HG03064 (cell line): ENCODE data around the gene KIRREL3.

Experiments used
- ATAC-seq: cut with Tn5 transposase; IDR thresholded peaks from one replicate; pipeline ENCODE4 v1.9.1; 2021; ENCODE audit warnings: low read depth; ENCODE audit not compliant: unreplicated experiment

KIRREL3 gene

DNA sequence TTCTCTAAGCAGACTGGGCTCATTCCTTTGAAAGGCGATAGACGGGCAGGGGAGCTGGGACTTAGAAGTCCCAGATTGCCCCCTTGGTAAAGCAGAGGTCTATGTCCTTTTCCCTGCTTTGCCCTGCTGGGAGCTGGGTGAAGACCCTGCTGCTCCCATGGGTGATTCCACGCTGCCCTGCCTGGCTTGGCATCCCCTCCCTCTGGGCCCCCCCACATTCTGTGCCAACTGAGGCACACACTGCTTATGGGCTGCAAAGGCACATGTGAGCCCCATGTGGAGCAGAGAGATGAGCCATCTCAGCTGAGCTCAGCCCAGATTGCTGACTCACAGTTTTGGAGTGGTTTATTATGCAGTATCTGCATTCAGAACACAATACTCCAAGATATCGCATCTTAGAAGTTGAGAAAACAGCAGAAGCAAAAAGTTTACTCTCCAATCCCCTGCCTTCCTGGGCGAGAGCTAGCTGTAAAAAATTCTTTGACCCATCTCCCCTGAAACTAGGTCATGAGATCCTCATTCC, 517.9 kb downstream of the KIRREL3 start:
- ATAC-seq: no peak

DNA sequence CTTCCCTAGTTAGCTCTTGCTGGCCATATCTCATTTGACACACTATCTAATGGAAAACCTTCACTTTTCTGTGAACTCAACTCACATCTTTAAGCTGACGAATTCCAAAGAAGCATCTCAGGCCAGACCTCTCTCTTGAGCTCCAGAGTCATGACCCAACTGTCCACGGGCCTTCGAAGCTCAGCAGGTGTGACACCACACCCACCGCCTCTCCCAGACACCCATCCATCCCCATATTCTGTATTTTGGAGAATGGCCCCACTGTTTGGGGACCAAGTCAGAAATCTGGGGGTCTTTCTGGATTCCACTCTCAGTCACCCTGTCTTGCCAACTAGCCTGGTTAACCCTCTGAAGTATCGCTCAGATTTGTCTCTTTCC, 519.3 kb downstream of the KIRREL3 start:
- ATAC-seq: no peak

DNA sequence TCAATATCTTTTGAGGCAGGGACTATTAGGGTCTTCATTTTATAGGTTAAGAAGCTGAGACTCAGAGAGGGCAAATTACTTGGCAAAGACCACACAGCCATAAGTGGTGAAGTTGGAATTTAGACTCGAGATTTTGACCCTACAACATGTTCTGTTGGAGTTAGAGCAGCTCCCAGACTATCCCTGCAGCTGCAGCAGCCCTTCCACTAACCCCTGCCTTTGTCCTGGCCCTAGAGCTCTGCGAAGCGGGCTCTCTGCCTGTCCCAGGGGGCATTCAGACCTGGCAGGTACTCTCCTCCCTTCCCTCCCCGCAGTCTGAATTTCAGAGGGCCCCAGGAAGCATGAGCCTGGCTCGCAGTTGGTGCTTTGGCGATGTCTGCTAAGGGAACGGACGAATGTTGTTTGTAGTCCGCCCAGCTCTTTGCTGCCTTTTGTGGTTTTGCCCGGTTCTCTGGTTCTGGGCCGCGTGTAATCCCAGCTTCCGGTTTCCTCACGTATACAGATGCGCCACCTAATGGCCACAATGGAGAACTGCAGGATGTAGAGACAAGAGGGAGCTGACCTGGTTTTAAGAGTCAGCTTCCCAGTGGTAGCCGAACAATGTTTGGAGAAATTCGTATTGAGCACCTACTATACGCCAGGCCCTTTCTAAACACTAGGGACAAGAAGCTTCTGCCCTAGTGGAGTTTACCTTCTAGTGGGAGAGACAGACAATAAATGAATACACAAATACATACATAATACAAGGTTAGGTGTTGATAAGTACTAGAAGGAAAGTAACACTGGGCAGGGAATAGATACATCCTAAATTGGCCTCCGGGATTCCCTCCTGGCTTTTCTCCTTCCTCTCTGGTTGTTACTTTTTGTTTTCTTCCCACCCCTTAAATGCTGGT, 519.9 kb downstream of the KIRREL3 start:
- ATAC-seq: peak; percentile 76

DNA sequence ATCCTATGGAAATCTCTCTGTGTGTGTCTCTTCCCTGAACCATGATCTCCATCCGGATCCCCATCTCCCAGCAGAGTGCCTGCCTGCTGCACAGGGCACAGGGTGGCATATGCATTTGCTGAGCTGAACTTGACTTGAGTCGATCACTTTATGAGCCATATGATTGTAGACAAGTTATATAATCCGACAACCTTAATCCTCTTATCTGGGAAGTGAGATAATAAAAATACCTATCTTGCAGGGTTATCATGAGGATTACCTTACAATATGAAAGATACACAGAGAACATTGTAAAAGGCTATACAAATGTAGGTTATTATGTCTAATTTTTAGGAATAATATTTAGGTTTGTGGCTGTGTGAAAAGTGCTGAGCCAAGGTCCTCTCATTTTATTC, 520.6 kb downstream of the KIRREL3 start:
- ATAC-seq: no peak

DNA sequence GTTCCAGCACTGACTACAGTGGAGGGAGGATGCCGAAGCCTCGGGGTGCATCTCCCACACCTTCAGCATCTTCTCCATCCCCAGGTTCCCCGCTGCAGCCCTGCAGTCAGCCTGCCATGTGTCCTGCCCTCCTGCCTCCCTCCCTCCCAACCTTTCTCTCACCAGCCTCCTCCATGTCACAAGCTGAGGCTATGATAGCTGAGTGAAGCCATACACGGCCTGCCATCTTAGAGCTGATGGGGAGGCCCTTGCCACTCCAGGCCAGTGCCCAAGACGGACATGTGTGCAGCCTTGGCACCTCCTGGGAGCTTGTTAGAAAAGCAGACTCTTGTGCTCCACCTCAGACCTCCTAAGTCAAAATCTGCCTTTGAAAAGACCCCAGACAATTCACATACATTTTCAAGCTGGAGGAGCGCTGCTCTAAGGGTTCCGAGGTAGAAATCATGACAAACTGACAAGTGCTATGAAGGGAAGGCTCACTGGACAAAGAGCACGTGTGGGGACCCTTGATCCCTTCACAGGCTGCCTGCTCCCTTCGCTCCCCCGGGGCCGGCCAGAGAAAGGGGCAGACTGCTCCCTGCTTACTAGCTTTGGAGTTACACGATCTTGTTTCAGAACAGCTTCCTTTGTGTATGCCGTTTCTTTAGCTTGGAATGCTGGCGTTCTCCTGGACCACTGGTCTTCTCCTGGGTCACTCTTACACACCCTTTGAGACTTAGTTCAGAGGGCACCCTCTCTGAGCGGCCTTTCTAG, 521.2 kb downstream of the KIRREL3 start:
- ATAC-seq: no peak

DNA sequence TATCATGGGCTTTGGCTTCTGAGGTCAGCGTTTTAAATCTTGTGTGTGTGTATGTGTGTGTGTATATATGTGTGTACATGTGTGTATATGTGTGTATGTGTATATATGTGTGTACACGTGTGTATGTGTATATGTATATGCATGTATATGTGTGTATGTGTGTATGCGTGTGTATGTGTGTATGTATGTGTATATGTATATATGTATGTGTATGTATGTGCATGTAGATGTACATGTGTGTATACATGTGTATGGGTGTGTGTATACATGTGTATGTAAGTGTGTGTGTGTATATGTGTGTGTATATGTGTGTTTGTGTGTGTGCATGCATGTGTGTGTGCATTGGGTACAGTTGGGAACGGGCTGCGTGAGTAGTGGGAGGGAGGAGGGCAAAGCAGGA, 522.1 kb downstream of the KIRREL3 start:
- ATAC-seq: no peak

DNA sequence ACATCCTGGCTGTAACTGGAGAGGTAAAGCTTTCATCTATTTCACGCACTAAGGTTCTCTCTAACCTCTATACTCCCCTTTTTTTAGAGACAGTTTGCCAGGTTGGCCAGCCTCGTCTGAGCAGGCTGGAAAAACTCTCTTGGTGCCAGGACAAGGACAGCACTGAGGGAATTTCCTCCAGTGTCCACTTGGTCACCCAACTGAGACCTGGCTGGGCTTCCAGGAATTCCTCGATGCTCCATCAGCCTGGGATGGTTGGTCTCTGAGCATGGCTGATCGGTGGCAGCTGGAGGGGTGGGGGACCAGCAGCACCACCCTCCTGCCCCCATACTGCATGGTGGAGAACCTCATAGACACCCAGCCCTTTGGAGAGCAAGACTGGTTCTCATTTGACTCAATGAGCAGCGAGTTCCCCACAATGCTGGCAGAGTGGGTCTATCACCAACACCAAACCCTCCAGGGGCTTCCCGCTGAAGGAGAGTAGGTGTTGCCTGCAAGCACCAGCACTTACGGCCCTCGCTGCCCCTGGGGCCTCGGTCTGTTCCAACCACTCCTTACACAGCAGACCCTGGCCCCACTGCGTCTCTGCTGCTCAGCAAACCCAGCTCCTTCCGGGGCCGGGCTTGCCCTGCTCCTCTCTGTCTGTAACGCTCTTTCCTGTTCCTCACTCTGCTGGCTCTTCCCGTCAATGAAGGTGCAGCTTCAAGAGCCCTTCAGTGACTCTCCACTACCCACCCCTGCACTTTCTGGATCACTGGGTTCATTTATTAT, 522.9 kb downstream of the KIRREL3 start:
- ATAC-seq: no peak

DNA sequence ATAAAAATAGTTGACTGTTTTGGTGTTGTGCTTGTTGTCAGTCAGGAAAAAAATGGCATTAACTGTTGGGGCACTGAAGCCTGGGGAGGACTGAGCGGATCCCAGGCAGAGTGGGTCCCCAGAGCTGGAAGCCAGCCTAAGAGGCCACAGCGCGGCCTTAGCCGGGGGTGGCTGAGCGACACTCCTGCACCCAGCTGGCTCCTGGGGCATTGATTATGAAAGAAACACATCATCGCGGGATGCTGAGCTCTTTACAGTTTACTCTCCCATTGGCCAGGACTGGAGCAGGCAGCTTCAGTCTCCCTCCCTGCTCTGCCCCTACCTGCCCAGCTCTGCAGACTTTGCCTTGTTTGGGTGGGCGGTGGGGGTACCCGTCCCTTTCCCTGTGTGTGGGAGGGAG, 523.6 kb downstream of the KIRREL3 start:
- no peak for ATAC-seq

DNA sequence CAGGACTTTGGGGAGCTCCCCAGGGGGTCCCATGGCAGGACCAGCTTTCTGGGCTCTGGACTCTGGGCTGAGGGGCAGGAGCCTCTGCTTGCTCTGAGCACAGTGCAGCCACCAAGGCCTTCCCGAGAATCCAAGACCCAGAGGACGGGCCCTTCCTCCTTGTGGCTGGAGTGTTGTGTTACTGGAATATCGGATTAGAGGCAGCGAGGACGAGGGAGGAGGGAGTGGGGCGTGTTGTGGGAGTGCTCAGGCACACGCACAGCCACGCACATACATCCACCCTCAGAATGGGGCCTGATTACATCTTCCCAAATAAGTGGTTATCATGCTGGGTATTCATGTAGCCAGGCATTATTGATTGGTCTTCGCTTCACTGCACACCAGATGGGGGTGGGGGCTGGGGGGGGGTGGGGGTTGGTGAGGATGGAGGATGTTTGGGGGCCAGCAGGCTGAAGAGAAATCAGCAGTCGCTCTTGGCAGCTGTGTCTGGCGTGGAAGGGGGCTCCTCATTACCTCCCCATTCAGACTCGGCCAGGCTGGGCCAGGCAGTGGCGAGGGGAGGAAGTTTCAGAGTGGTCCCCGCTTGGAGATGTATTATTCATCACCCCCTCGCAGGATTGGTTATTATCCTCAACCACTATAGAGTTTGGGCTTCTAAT, 524.2 kb downstream of the KIRREL3 start:
- no peak for ATAC-seq

DNA sequence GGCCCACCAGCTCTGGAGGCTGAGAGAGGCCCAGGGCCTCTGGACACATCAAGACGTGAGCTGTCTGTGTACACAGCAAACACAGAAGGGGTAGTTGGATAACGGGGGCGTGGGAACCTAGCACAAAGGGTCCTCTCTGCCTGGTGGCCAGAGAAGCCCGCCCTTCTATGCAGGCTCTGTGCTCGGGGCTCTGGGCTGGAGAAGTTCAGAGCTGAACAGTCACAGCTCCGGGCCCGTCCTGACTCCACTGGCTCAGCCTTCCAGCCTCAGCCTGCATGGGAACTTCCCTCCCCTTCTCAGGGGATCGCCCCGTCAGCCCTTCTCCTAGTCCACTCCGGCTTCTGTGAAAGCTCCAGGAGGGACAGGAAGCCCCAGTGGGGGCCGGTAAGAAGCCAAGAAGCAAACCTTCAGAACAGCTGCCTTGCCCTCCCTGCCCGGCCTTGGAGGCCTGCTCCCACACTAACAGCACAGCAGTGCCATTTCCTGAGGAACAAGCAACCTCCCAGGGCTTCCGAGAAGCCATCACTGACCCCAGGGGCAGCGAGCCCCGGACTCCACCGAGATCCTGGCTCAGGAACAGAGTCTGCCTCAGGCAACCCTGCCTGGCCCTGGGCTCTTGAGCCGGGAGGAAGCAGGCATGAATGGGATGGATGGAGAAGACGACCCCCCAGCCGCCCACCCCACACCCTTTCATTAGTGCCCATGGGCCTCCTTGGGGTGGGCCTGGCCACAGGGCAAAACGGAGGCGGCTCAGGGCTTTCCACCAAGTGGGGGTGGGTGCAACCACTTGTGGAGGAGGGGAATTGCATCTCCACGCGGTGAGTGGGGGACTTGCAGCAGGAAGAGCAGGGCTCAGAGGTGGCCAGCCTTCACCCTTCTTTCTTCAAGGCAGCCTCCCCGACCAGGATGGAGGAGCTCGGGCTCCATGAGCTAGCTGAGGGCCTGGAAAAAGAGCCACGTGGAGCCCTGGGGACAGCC, 525.3 kb downstream of the KIRREL3 start:
- no peak for ATAC-seq

DNA sequence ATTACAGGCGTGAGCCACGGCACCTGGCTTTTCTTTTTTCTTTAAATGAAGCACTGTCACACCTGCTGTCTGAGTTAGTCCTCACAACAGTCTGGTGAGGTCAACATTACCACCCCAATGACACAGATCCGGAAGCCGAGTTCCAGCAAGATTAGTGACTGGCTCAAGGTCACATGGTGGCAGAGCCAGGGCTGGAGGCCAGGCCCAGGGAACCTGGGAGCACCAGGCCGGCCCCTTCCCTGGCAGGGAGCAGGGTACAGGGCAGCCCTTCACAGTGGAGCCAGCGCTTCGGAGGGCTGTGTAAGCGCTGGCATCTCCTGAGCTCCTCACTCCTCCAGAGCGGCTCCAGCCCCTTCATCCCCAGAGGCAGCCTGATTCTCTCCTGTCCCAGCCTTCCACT, 526.4 kb downstream of the KIRREL3 start:
- ATAC-seq: no peak

DNA sequence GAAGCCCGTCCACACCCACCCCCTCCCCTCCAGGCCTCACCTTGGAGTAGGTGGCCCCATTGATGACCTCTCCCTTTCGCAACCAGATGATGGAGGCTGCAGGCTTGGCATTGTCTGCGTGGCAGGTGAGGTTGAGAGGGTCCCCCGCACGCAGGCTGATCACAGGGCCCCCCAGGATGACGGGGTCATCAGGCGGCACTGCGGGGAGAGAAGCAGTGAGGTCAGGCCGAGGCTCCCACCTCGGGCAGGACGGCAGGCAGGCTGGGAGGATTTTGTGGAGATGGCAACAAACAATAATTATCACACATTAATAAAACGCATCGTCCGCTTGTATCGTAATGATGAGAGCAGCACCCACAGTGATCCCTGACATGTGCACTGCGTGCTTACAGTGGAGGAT, 527.3 kb downstream of the KIRREL3 start:
- no peak for ATAC-seq

DNA sequence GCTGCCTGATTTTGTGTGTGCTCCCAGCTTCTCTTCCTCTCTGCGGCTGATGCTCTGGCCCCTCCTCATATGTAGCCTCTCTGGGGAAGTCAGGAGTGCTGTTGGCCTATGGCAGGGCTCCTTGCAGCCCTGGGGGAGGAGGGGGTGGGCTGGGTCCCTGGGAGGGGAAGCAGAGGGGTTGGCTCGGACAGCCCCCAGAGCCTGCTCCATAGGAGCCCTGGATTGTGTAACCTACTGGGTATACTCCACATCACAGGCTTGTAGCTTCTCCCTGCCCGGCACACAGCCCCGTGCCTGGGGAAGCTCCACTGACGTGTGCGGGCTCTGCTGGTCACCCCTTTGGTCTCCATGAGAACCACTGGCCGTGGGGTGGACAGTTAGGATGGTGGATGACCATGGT, 531.3 kb downstream of the KIRREL3 start:
- no peak for ATAC-seq

DNA sequence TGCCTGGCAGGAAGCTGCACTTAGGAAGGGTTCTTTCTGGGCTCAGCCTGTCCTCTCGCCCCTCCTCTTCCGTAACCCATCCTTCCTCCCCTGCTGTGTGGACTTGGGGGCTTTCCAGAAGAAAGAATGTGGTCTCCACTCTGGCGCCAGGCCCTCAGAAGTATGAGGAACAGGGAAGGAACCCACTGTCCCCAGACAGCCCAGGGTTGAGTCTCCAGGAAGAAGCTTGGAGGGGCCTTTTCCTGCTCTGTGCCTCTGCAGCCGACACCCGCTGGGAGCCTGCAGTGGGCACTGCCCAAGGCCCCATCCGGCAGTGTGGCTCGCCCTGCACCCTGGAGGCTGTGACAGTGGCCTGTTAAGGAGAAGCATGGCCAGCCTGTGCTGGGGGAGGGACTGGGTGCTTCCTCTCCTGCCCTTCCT, 532.5 kb downstream of the KIRREL3 start:
- ATAC-seq: no peak

DNA sequence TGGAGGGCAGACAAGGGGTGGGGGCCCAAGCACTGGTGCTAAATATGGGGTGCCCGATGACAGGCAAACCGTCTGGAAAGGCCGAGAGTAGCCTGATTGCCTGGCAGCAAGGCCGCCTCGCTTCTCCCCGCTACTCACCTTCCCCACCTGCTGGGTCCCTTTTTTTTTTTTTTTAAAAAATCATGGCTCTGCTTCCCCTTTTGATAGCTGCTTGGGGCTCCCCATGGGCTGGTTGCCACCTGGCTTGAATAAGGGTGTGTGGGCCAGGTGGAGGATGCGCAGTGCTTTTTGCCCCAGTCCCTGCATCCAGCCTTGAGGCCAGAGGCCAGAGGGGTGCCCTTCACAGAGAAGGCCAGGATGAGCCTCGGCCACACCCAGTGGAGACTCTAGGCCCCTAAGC, 533.1 kb downstream of the KIRREL3 start:
- ATAC-seq: no peak

DNA sequence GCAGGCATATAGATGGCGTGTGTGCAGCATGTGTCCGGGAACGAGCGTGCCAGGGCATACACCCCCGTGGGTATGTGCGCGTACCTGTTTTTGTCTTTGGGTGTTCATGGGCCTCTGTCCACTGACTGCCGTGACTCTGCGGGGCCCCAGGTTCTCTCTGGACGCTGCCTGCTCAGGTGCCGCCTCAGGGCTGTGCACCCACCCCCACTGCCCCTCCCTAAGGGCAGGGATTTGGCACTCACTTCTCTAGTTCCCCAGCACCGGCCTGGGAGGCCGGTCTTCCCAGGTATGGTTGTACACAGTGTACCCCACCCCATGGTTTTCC, 533.6 kb downstream of the KIRREL3 start:
- no peak for ATAC-seq

DNA sequence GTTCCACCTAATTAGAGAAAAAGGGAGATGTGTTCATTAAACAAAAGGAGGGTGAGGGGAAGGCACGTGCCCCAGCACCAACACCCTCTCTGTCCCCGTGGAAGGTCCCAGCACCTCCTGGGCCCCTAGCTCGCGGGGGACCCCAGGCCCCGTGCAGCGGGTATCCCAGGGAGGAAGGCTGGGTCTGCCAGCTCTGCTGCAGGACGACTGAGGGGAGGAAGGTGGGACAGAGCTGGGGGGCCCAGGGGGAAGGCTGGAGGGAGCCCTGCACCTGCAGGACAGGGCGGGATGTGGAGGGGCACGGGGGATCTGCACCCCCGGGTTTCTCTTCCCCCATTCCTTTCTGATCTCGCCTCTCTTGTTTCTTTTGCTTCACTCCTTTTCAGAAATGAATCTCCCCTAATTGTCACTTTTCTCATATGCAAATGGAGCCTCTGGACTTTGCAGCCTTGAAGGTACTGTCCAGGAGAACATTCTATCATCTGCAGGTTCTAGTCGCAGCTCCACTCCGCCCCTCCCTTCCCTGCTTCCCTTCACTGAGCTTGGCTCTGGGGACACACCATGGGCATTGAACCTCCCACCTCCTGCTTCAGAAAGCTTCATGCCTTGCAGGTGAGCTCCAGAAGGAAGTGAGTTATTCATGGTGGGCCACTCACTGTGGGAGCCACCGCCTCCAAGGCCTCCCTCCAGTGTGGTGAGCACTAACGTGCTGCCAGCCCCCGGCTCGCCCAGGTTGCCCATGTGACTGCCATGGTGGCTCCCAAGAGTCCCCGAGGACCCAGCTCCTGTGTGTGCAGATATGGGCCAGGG, 534.1 kb downstream of the KIRREL3 start:
- no peak for ATAC-seq

DNA sequence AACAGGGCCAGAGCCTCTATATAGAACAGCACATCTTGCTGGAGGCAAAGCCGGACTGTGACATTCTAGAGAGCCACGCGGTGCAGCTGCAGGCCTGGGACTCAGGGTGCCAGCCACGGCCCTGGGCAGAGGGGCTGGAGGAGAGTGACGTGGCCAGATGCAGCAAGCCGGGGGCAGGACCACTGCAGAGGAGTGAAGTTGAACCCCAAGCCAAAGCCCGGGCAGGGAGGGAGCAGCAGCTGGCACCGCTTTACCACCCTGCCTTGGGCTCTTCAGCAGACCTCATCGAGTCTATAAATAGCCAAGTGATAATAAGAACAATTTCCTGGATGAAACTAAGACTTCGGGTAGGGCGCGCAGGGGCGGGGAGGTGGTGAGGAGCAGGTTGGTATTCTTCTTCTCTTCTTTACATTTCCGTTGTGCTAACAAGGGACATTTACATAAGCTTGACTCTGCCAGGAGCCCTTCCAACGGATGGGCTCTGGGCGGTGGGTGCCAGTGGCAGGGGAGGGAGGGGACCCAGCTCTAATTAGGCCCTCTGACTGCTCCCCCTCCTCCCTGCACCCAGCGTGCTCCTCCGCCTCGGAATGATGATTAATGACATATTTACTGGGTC, 534.9 kb downstream of the KIRREL3 start:
- ATAC-seq: peak; percentile 82
